CD4-positive, alpha-beta T cell treated with Interleukin-2 at 100 ng/mL for 4 hours (primary cell): ENCODE measurements around the gene KNTC1.
"Not testable (repeated sequence)": the region's sequence is repeated elsewhere in the genome, so short reads cannot be mapped to it uniquely, and the experiment has no call there.

ENCODE experiments used
- DNase-seq: peaks from one replicate; pipeline ENCODE4 v3.0.0-alpha.2; 2020; ENCODE audit warnings: low spot score

KNTC1 gene

DNA sequence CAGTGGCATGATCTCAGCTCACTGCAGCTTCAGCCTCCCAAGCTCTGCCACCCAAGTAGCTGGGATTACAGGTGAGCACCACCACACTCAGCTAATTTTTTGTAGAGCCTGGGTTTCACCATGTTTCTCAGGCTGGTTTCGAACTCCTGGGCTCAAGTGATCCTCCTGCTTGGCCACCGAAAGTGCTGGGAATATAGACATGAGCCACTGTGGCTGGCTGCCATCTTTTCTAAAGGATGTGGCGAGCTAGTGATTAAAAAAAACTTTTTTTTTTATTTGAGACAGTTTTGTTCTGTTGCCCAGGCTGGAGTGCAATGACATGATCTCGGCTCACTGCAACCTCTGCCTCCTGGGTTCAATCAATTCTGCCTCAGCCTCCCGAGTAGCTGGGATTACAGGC is 39.8 kb downstream of the KNTC1 start:
- DNase-seq: not testable (repeated sequence)

DNA sequence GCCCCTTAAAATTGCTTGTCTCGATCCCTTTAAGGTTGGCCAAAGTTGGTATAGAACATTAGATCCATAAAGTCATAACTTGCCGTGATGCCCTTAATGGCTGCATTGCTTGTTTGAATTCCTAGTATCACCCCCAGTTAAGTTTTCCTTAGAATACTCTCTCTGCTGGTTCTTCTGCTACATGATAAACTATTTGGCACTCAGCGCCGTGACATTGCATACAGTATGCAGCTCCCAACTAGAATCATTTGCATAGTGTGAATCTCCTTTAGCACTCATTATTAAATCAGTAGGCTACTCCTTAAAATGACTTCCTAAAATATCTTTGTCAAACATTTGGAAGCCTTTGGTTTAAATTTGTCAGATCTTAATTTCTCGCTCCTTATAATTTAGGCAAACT is 42.2 kb downstream of the KNTC1 start:
- no peak for DNase-seq

DNA sequence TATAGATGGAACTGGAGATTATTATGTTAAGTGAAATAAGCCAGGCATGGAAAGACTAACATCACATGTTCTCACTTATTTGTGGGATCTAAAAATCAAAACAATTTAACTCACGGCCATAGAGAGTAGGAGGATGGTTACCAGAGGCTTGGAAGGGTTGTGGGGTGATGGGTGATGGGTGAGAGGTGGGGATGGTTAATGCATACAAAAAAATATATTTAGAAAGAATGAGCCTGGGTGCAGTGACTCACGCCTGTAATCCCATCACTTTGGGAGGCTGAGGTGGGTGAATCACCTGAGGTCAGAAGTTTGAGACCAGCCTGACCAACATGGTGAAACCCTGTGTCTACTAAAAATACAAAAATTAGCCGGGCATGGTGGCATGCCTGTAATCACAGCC is 43.0 kb downstream of the KNTC1 start:
- not testable (repeated sequence) for DNase-seq

DNA sequence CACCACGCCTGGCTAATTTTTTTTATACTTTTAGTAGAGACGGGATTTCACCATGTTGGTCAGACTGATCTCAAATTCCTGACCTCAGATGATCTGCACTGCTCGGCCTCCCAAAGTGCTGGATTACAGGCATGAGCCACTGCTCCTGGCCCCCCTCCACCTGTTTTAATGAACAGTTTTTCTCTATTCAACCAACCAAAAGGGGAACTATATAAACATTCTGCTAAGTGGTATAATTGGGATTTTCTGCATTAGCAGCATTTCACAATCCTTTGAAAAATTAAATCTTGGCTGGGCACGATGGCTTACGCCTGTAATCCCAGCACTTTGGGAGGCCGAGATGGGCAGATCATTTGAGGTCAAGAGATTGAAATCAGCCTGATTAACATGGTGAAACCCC is 44.8 kb downstream of the KNTC1 start:
- DNase-seq: no peak

DNA sequence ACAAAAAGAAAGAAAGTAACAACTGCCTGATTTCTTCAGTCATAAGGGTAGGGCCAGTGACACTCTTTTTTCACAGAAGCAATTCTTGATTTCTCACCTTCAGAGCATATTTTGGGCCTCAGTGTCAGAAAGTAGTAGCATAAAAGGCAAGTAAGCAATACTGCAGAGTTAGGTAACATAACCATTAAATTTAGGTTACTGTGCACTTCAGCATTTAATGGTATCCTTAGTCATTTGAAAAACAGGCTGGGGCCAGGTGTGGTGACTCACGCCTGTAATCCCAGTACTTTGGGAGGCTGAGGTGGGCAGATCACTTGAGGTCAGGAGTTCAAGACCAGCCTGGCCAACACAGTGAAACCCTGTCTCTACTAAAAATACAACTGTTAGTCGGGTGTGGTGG is 56.2 kb downstream of the KNTC1 start:
- not testable (repeated sequence) for DNase-seq

DNA sequence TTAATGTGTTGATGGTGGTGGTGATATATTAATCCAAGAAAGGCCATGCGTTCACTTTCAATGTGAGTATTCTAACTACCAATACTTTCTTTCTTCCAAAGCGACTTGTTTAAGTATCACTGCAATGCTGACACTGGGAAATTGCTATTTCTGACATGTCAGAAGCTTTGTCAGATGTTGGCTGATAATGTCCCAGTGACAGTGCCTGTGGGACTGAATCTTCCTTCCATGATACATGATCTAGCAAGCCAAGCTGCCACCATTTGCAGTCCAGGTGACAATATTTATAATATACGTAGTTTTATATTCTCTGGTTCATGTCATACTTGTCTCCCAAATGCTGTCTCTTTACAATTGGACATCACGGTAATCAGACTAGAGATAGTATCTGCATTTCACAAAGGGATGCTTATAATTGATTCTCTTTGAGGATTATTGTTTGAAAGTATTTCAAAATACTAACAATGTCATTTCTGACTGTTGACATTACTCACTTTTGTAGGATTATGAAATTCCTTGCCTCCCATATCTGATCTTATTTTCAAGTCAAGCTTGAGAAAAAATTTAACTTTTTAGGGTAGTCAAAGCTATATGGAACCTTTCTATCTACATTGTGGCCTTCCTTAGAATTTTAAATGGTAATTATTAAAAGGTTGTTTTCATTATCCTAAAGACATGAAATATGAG is 57.3 kb downstream of the KNTC1 start:
- no peak for DNase-seq

DNA sequence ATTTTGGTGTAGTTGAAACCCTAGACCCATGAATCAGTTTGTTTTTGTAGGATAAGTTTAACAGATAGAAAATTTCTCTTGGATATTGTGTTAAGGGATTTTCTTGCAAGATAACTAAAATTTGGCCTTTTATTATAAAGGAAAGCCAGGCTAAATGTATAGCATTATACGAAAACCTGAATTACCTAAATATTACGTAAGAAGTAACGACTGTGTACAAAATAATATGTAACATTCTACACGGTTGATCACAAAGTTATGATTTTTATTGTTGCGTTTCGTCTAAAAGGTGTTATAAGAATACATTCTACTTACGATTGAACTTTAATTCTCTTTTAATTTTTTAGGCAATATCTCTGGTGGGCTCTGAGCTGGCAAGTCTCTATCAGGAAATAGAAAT is 63.9 kb downstream of the KNTC1 start:
- no peak for DNase-seq

DNA sequence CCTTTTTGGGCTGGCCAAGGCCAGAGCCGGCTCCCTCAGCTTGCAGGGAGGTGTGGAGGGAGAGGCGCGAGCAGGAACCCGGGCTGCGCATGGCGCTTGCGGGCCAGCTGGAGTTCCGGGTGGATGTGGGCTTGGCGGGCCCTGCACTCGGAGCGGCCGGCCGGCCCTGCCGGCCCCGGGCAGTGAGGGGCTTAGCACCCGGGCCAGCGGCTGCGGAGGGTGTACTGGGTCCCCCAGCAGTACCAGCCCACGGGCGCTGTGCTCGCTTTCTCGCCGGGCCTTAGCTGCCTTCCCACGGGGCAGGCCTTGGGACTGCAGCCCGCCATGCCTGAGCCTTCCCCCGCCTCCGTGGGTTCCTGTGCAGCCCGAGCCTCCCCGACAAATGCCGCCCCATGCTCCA is 64.9 kb downstream of the KNTC1 start:
- not testable (repeated sequence) for DNase-seq

DNA sequence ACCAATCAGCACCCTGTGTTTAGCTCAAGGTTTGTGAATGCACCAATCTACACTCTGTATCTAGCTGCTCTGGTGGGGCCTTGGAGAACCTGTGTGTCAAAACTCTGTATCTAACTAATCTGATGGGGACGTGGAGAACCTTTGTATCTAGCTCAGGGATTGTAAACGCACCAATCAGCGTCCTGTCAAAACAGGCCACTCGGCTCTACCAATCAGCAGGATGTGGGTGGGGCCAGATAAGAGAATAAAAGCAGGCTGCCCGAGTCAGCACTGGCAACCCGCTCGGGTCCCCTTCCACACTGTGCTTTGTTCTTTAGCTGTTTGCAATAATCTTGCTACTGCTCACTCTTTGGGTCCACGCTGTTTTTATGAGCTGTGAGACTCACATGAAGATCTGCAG is 65.5 kb downstream of the KNTC1 start:
- not testable (repeated sequence) for DNase-seq

DNA sequence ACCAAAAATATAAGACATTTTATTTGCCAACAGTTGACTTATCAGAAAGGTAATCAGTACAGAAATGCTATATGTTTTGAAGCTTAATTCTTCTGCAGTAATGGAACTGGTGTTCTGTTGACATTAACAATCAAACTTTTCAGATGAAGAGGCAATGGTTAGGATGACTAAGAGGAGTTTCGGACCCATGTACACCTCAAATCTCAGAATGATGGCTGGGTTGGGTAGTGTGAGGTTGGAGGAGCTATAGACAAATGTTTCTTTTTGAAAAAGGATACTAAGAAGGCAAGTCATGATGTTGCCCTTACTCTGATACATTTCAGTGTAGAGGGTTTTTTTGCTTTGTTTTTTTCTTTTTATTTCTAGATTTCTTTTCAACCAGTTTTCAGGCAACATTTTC is 66.9 kb downstream of the KNTC1 start:
- DNase-seq: no peak

DNA sequence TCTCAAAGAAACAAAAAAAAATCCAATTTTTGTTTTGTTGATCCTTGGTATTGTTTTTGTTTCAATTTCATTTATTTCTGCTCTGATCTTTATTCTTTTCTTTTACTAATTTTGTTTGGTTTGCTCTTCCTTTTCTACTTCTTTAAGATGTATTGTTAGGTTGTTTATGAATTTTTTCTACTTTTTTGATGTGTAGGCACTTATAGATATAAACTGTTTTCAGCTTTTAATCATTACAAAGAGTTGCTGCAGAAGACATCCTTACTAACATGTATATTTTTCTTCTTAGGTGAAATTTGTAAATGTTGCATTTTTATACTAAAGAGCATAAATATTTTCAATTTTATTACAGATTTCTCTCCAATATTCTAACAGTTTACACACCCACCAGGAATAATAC is 69.8 kb downstream of the KNTC1 start:
- no peak for DNase-seq

DNA sequence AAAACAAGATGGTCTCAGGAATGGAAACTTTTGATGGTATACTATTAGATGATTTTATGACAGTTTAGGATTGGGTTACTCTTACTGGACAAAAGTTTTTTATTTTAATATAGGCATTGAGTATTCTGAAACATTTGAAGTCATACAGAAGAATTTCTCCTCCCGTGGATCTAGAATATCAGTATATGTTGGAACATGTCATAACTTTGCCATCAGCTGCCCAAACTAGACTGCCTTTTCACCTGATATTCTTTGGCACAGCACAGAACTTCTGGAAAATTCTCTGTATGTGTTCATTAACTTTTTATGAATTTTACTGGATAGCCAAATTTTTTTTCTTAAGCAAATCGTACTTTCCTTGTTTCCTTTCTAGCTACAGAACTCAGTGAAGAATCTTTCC is 75.4 kb downstream of the KNTC1 start:
- DNase-seq: no peak

DNA sequence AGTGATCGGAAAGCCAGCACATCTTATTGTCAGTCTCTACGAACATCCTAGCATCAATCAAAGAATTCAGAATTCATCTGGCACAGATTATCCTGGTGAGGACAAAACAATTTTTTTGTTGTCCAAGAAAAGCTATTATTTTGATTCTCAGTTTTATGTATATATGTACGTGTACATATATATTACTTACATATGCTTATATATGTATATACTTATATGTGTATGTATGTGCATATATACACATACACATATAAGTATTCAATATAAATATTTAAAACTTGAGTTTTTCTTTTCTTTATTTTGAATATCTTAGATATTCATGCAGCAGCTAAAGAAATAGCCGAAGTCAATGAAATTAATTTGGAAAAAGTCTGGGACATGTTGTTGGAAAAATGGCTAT is 77.9 kb downstream of the KNTC1 start:
- no peak for DNase-seq

DNA sequence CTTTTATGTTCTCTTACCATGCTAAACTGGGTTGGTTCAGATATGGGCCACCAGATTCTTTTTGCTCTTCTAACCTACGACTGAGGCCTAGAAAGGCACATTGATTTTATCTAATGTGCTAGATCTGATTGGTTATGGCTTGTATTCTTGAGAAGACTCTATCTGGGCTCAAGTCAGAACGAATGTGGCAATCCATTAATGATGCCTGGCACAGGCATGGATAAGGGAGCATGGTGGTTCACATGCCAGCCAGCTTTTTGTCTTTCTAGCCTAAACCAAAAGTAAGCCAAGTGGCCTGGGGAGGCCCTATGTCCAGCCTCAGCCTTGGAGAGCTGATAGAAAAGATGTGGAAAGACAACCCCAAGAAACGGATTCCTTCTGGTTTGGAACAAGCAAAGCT is 82.7 kb downstream of the KNTC1 start:
- no peak for DNase-seq

DNA sequence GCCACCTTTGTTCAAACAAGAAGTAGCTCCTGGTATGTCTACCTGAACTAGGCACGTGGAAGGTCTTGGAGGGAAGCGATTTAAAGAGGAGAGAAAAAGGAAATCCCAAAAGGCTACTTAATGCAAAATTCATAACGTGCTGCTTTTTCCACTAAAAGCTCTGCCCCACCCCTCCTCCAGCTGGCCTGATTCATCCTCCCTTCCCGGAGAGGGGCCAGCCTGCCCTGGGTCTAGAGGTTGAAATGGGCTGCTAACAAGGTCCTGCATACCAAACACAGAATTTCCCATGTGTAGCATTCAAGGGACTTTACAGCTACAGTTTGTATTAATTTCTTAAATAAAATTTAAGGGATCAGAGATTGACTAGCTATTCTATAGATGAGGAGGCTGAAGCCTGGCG is 83.2 kb downstream of the KNTC1 start:
- DNase-seq: no peak

DNA sequence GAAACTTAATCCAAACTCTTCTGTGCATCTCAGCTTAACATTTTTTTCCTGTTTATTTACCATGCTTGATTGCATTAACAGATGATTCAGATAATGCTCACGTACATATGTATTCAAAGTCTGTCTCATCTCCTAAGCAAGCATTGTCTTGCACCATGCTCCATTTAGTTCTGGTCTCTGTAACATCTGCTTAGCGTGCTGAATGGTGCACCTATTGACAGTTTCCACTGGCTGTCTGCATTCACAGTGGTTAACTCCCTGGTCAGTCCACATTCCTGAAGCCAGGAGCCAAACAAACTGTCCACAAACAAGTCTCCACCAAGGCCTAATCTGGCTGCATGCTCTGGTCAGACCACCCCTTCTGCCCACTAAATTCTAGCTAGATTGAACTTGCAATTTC is 83.9 kb downstream of the KNTC1 start:
- DNase-seq: no peak

DNA sequence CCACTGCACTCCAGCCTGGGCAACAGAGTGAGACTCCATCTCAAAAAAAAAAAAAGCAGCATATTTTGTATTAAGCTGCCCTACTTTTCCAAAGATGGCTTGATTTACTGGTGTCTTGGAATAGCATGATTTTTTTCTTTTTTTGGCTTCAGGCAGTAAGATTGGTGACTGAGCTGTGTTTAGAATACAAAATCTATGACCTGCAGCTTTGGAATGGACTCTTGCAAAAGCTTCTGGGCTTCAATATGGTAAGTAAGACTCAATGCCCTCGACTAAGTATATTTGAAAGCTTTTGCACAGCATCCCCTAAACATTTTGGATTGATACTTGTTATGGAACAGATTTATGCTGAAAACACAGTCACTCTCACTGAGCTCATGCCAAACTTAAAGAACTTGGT is 87.8 kb downstream of the KNTC1 start:
- no peak for DNase-seq

DNA sequence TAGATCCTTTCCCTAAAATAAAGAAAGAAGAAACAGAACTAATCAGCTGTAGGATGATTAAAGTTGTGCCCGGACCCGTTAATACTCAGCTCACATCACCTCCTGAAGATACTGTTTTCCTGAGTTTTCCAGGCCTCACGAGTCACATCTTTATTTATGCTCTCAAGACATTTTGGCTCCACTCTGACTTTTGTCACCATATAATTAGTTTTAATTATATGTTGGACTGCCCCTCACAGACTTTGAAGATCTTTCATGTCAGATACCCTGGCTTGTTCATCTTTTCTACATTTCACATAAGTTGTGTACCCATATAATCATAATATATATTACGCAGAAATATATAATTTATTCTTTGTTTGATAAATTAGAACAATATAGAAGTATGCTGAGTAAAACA is 88.7 kb downstream of the KNTC1 start:
- DNase-seq: no peak

DNA sequence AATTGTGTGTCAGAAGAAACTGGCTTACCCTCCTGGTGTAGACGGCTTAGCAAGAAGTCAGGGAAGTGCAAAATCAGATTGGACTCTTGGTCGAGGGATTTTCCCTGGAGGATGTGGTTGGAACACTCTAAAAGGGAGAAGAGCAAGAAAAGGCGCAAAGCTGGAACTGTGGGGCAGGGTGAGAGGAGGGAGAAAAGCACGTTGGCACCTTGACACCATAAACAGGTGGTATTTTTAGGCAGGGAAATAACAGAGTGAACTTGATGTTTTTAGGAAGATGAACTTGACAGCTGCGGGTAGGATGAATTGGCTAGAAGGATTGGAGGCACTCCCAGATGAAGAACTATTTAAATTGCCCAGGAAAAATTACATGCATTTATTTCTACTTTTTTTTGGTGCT is 108.4 kb downstream of the KNTC1 start:
- DNase-seq: no peak

DNA sequence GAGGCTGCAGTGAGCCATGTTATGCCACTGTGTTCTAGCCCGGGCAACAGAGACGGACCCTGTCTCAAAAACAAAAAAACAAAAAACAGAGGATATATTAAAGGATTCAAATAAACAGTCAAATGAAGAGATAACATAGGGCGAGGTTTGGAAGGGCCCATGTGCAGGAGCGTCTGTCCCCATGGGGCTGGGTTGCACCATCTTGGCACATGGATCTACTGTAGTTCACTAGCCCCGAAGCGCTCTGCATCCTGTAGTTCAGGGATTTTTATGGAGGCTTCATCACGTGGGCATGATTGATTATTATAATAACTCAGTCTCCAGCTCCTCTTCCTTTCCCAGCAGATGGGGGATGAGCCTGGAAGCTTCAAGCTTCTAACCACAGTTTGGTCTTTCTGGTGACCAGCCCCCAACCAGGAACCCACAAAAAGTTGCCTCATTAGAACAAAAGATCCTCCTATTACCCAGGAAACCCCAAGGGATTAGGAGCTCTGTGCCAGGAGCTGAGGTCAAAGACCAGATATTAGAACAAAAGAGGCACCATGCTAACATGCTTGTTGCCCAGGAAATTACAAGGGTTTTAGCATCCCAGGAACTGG is 116.3 kb downstream of the KNTC1 start:
- no peak for DNase-seq

DNA sequence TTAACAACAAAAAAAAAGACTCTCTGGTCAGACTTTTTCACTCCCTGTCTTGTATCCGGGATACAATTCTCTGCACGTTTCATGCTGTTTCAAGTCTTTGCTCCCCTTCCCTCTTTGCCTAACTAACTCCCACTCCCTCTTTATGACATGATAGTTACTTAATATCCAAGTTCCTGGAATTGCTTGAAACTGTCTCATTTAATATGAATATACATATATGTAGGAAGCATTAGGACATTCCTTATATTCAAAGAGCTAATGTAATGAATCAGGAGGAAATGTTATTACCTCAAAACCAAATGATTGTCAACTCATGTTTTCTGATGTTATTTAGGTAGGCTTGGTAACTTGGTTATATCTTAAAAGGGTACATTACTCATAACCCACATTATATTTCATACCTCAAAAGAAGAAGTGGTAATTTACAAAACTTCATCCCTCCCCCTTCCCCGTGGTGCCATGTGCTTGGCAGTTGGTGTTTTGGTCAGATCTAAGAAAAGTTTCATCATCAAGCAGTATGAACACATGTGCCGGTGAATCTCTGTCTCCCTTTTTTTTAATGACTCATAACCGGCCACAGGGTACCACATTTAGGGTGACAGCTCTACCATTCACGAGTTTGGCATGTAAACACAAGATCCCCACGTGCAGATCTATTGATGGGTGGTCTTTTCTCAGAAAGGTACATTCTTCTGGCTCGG is 119.6 kb downstream of the KNTC1 start:
- peak; percentile 63 for DNase-seq

DNA sequence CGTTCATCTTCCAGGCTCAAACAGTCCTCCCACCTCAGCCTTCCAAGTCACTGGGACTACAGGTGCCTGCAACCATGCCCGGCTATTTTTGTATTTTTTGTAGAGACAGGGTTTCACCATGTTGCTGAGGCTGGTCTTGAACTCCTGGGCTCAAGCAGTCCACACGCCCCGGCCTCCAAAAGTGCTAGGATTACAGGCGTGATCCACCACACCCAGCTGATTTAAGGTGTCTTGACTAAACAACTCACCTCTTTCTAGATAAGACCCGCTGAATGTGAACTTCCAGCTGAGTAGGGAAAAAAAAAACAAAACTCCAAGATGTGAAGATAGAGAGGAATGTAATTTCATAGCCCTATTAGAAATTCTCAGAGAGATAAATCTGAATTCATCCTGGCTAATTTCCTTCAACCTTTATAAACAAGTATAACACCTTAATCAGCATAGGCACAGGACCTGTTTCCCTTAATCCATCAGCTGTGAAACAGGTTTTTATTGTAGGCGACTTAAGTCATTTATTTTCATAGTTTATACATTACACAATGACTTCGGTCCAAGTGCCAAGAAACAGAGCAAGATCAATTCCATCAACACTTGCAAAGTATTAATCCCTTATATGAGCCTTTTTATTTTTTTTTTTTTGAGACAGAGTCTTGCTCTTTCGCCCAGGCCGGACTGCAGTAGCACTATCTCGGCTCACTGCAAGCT is 124.6 kb downstream of the KNTC1 start:
- DNase-seq: no peak

DNA sequence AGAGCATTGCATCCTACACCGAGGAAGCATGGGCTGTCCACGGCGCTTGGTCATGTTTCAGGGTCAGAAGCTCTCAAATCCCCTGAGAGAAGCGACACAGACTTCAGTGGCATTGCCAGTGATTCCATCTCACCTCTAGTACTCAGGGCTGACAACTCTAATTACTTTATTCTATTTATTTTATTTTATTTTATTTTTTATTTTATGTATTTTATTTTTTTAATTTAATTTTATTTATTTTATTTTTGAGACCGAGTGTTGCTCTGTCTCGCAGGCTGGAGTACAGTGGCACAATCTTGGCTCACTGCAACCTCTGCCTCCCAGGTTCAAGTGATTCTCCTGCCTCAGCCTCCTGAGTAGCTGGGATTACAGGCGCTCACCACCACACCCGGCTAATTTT is 126.2 kb downstream of the KNTC1 start:
- DNase-seq: not testable (repeated sequence)
